CD4-positive, alpha-beta T cell treated with Interleukin-6 for 4 hours (primary cell): Measurements from ENCODE around the gene SUGCT.
A peak's percentile ranks its signal among the peaks of the same experiment; 100 is the strongest.
"Not testable (repeated sequence)": the region's sequence is repeated elsewhere in the genome, so short reads cannot be mapped to it uniquely, and the experiment has no call there.

ENCODE experiments used
- DNase-seq: peaks from one replicate; pipeline ENCODE4 v3.0.0-alpha.2; 2020; ENCODE audit warnings: mixed read lengths

The SUGCT gene

GRCh38 chr7:40586197-40586596, 451.4 kb downstream of the SUGCT start:
- DNase-seq: no peak

- DNase-seq: no peak
These were observed 452.6 kb downstream of the SUGCT start for GRCh38 chr7:40587419-40587818.

GRCh38 chr7:40595129-40595528, 460.3 kb downstream of the SUGCT start:
- DNase-seq: no peak

- DNase-seq: no peak
These were observed 461.0 kb downstream of the SUGCT start for GRCh38 chr7:40595832-40596231.

- DNase-seq: no peak
These were observed 462.7 kb downstream of the SUGCT start for GRCh38 chr7:40597517-40597916.

GRCh38 chr7:40598915-40599314, 464.1 kb downstream of the SUGCT start:
- no peak for DNase-seq

- no peak for DNase-seq
These were observed 465.0 kb downstream of the SUGCT start for GRCh38 chr7:40599836-40600235.

GRCh38 chr7:40602351-40602750, 467.5 kb downstream of the SUGCT start:
- not testable (repeated sequence) for DNase-seq

- DNase-seq: peak; percentile 3
These were observed 470.0 kb downstream of the SUGCT start for GRCh38 chr7:40604601-40605438.

GRCh38 chr7:40608321-40609075, 473.7 kb downstream of the SUGCT start:
- DNase-seq: no peak

- DNase-seq: no peak
These were observed 475.7 kb downstream of the SUGCT start for GRCh38 chr7:40610461-40610860.

- DNase-seq: no peak
These were observed 476.5 kb downstream of the SUGCT start for GRCh38 chr7:40611095-40611871.

- no peak for DNase-seq
These were observed 477.5 kb downstream of the SUGCT start for GRCh38 chr7:40612298-40612697.

GRCh38 chr7:40619647-40620046, 484.8 kb downstream of the SUGCT start:
- no peak for DNase-seq

- no peak for DNase-seq
These were observed 486.8 kb downstream of the SUGCT start for GRCh38 chr7:40621592-40621998.

- no peak for DNase-seq
These were observed 488.2 kb downstream of the SUGCT start for GRCh38 chr7:40622941-40623501.

GRCh38 chr7:40623863-40624262, 489.1 kb downstream of the SUGCT start:
- no peak for DNase-seq

- DNase-seq: not testable (repeated sequence)
These were observed 492.6 kb downstream of the SUGCT start for GRCh38 chr7:40627361-40627760.

- DNase-seq: no peak
These were observed 495.1 kb downstream of the SUGCT start for GRCh38 chr7:40629891-40630290.

- no peak for DNase-seq
These were observed 499.3 kb downstream of the SUGCT start for GRCh38 chr7:40634118-40634517.

GRCh38 chr7:40638545-40639320, 503.9 kb downstream of the SUGCT start:
- no peak for DNase-seq

GRCh38 chr7:40640566-40640965, 505.8 kb downstream of the SUGCT start:
- no peak for DNase-seq
